ENCODE measurements around the gene TMUB1. TPM values are rescaled to one million over a fixed set of nuclear protein-coding genes. Genes with fewer than 3 reads are reported as not detected.

TMUB1 gene
- total RNA-seq, 1 donor from 2014 or later, result 36.3 TPM

GRCh38 chr7:151091988-151092387, 8.7 kb upstream of the TMUB1 start:
- H3K9me3 ChIP-seq, result no peaks in the 10 kb centered on the region
- H3K4me3 ChIP-seq, result no peak overlapping the region
- peaks cover 43% of the 10 kb centered on the region for H3K4me1 ChIP-seq
- H3K36me3 ChIP-seq, result peaks cover 9% of the 10 kb centered on the region
- intact Hi-C loops (cut with DNase I), result no loop called here
- ATAC-seq (no peak), DNase-seq (no peak)
- H3K27me3 ChIP-seq, result no peaks in the 10 kb centered on the region
- TF ChIP-seq, protein P1, sequence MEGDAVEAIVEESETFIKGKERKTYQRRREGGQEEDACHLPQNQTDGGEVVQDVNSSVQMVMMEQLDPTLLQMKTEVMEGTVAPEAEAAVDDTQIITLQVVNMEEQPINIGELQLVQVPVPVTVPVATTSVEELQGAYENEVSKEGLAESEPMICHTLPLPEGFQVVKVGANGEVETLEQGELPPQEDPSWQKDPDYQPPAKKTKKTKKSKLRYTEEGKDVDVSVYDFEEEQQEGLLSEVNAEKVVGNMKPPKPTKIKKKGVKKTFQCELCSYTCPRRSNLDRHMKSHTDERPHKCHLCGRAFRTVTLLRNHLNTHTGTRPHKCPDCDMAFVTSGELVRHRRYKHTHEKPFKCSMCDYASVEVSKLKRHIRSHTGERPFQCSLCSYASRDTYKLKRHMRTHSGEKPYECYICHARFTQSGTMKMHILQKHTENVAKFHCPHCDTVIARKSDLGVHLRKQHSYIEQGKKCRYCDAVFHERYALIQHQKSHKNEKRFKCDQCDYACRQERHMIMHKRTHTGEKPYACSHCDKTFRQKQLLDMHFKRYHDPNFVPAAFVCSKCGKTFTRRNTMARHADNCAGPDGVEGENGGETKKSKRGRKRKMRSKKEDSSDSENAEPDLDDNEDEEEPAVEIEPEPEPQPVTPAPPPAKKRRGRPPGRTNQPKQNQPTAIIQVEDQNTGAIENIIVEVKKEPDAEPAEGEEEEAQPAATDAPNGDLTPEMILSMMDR (IDR thresholded peaks at IDR 0.05), result no peak
- H3K27ac ChIP-seq, result no peak overlapping the region

DNA sequence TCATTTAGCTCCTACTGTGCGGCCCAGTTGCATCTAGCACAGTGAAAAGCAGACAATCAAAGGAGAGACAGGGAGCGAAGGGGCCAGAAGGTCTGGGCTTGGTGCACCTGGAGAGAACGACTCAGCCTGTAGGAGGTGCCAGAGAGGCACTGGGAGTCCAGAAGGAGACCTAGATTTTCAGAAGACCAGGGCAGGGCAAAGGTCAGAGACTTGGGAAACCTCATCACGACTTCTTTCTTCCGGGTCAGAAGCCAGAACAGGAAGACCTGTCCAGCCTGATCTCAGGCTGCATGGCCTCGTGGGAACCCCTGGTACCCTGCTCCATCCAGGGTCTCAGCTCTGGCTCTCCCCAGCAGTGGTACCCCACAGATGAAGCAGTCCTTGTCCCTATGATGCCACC, 8.1 kb upstream of the TMUB1 start:
- H3K4me3 ChIP-seq, result no peak overlapping the region
- peaks cover 9% of the 10 kb centered on the region for H3K36me3 ChIP-seq
- TF ChIP-seq, protein P1 (IDR thresholded peaks at IDR 0.05), result peak; percentile 54
- DNase-seq (no peak), ATAC-seq (peak; percentile 30)
- no peaks in the 10 kb centered on the region for H3K27me3 ChIP-seq
- peaks cover 43% of the 10 kb centered on the region for H3K4me1 ChIP-seq
- no peaks in the 10 kb centered on the region for H3K9me3 ChIP-seq
- intact Hi-C loops (cut with DNase I), result no loop called here
- H3K27ac ChIP-seq, result no peak overlapping the region

GRCh38 chr7:151091003-151091402, 7.7 kb upstream of the TMUB1 start:
- H3K27me3 ChIP-seq, result no peaks in the 10 kb centered on the region
- peaks cover 43% of the 10 kb centered on the region for H3K4me1 ChIP-seq
- no peak overlapping the region for H3K4me3 ChIP-seq
- H3K36me3 ChIP-seq, result peaks cover 9% of the 10 kb centered on the region
- no peaks in the 10 kb centered on the region for H3K9me3 ChIP-seq
- intact Hi-C loops (cut with DNase I), result no loop called here
- ATAC-seq, result no peak
- no peak for DNase-seq
- TF ChIP-seq, protein P1 (IDR thresholded peaks at IDR 0.05), result no peak
- H3K27ac ChIP-seq, result no peak overlapping the region

GRCh38 chr7:151089893-151090730, 6.8 kb upstream of the TMUB1 start:
- Histone ChIP-seq H3K27ac (peak overlapping the region; percentile 84), H3K9me3 (no peaks in the 10 kb centered on the region), H3K4me3 (peak overlapping the region; percentile 88), H3K4me1 (peaks cover 50% of the 10 kb centered on the region), H3K27me3 (no peaks in the 10 kb centered on the region), H3K36me3 (peaks cover 9% of the 10 kb centered on the region)
- no peak for ATAC-seq
- intact Hi-C loops (cut with DNase I), result no loop called here
- TF ChIP-seq, protein P1 (IDR thresholded peaks at IDR 0.05), result no peak
- DNase-seq, result no peak

- DNase-seq (peak; percentile 91), ATAC-seq (peak; percentile 54)
- H3K4me3 ChIP-seq, result peak overlapping the region; percentile 88
- H3K4me1 ChIP-seq, result peaks cover 53% of the 10 kb centered on the region
- H3K9me3 ChIP-seq, result no peaks in the 10 kb centered on the region
- intact Hi-C loops (cut with DNase I), result no loop called here
- TF ChIP-seq, protein P1 (IDR thresholded peaks at IDR 0.05), result no peak
- H3K36me3 ChIP-seq, result peaks cover 9% of the 10 kb centered on the region
- no peaks in the 10 kb centered on the region for H3K27me3 ChIP-seq
- H3K27ac ChIP-seq, result peak overlapping the region; percentile 84
Measured at GRCh38 chr7:151088856-151089699, 5.8 kb upstream of the TMUB1 start.
